Measurements from ENCODE around the gene MDGA2. TPM values are rescaled to one million over a fixed set of nuclear protein-coding genes. Genes with fewer than 3 reads are reported as not detected.

MDGA2 gene
- total RNA-seq (not detected in 2 replicates), polyA plus RNA-seq (not detected in 2 replicates), polyA minus RNA-seq (ENCODE audit: low replicate concordance) (not detected in 2 replicates)
- polyA plus RNA-seq (2012) = not detected in 2 replicates

DNA sequence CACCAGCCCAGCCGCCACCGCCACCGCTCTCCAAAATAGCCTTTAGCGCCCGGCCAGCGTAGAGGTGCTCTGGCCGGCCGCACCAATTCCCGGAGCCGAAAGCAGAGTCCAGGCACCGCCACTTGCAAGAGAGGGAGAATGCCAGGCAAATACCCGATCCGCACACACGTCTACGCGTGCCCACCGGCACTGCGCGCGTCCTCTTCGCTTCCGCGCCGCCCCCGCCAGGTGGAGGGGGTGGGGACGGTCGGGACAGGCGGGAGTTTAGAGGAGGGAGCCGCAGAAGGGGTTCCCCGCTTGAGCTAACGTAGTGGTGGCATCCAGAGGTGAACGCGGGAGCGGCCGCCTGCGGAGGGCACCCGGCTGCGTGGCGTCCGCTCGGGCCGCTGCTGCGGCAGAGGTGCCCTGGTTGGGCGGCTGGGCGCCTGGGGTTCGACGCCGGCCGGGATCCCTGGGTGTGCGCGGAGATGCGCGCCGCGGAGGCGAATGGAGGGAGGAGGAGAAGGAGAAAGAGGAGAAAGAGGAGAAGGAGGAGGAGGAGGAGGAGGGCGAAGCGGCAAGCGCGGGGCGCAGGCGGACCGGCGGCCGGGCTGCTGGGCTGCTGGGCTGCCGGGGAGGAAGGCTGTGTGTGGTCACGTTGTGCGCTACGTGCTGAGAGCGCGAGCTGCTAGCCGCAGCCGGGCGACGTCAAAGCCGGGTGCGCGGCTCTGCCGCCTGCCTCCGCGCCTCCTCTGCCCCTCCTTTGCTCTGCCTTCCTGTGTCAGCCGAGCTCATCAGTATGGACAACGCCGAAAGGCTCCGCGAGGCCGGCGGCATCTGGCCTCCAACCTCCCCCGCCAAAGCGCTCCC lies at the start of gene MDGA2:
TSS of gene MDGA2 (minus strand) at position 140 of the 849 bp plus-strand sequence.
- H3K36me3 ChIP-seq (ENCODE audit: control insufficient read depth, insufficient read depth, low read length) = no peaks in the 10 kb centered on the region
- no peak within 1 kb of the TSS for H2AFZ ChIP-seq (ENCODE audit: low read length)
- peak in 1 of 2 donors; percentile 49 for DNase-seq (ENCODE audit: low read depth in 2 of 2)
- H3K4me3 ChIP-seq (replicated peaks in 1 of 4; ENCODE audit: control extremely low read depth in 1 of 4, insufficient read depth in 1 of 4, low read depth in 3 of 4, low read length in 4 of 4) = no peak within 1 kb of the TSS
- H3K4me1 ChIP-seq (ENCODE audit: control insufficient read depth, extremely low read depth, insufficient read depth, low read length) = no peaks in the 10 kb centered on the region
- H3K27ac ChIP-seq (ENCODE audit: insufficient read depth, low read length) = no peak within 1 kb of the TSS
- H3K79me2 ChIP-seq (ENCODE audit: control insufficient read depth, insufficient read depth, low read length) = no peaks in the 10 kb centered on the region
- no peak within 1 kb of the TSS for H3K4me2 ChIP-seq (ENCODE audit: extremely low read depth, insufficient read depth, low read length)
- H4K20me1 ChIP-seq (ENCODE audit: control insufficient read depth, extremely low read depth, insufficient read depth, low read length) = no peaks in the 10 kb centered on the region
- H3K9me3 ChIP-seq (ENCODE audit: control insufficient read depth, insufficient read depth, low read depth, low read length) = no peaks in the 10 kb centered on the region
- no peak for TF ChIP-seq EZH2 (IDR thresholded peaks at IDR 0.05; ENCODE audit: low read length, missing control alignments)
- TF ChIP-seq, protein P1, sequence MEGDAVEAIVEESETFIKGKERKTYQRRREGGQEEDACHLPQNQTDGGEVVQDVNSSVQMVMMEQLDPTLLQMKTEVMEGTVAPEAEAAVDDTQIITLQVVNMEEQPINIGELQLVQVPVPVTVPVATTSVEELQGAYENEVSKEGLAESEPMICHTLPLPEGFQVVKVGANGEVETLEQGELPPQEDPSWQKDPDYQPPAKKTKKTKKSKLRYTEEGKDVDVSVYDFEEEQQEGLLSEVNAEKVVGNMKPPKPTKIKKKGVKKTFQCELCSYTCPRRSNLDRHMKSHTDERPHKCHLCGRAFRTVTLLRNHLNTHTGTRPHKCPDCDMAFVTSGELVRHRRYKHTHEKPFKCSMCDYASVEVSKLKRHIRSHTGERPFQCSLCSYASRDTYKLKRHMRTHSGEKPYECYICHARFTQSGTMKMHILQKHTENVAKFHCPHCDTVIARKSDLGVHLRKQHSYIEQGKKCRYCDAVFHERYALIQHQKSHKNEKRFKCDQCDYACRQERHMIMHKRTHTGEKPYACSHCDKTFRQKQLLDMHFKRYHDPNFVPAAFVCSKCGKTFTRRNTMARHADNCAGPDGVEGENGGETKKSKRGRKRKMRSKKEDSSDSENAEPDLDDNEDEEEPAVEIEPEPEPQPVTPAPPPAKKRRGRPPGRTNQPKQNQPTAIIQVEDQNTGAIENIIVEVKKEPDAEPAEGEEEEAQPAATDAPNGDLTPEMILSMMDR (conservative IDR thresholded peaks at IDR 0.05 in 1 of 2, IDR thresholded peaks at IDR 0.05 in 1 of 2; ENCODE audit: low read depth in 1 of 2, low read length in 2 of 2) = no peak
- H3K27me3 ChIP-seq (ENCODE audit: control insufficient read depth, insufficient read depth, low read length) = peaks cover 5% of the 10 kb centered on the region
- no peak within 1 kb of the TSS for H3K9ac ChIP-seq (ENCODE audit: insufficient read depth, low read length)

DNA sequence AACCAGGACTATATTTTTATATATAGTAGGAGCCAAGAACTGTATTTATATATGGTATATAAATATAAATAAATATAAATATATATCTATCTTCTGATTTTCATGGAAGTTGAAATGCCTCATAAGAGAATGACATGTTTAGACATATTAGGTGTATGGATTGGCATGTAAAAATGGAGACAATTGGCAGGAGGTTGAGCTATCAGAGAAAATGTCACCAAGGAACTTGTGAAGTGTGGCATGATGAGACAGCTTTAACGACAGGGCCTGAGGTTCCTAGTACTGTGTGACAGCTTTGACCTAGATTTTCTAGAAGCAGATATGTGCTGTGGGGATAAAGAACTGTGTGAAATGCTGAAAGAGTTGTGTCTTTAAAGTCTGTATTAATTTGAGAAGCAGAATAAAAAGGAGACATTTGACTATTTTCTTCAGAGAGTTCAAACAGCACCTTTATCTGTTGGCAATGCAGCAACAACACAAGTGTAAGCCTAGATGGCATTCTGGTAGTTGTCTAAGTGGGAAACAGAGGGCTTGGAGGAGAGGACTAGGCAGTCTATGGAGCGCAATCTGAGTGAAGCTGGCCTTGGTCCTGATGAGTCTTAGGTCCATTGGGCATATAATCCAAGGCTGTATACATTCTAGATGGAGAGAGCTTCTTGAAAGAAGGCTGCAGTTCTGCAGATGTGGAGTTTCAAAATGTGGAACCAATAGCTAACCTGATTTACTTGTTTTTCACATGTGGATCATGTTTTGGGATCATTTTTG lies 47.7 kb upstream of the MDGA2 start:
- no peak overlapping the region for H3K4me3 ChIP-seq (replicated peaks in 1 of 4; ENCODE audit: control extremely low read depth in 1 of 4, insufficient read depth in 1 of 4, low read depth in 3 of 4, low read length in 4 of 4)
- H3K4me2 ChIP-seq (ENCODE audit: extremely low read depth, insufficient read depth, low read length) = no peak overlapping the region
- H3K79me2 ChIP-seq (ENCODE audit: control insufficient read depth, insufficient read depth, low read length) = no peaks in the 10 kb centered on the region
- H3K36me3 ChIP-seq (ENCODE audit: control insufficient read depth, insufficient read depth, low read length) = no peaks in the 10 kb centered on the region
- H3K27me3 ChIP-seq (ENCODE audit: control insufficient read depth, insufficient read depth, low read length) = no peaks in the 10 kb centered on the region
- DNase-seq (ENCODE audit: low read depth in 2 of 2) = no peak
- no peak overlapping the region for H3K9ac ChIP-seq (ENCODE audit: insufficient read depth, low read length)
- no peaks in the 10 kb centered on the region for H4K20me1 ChIP-seq (ENCODE audit: control insufficient read depth, extremely low read depth, insufficient read depth, low read length)
- no peaks in the 10 kb centered on the region for H3K4me1 ChIP-seq (ENCODE audit: control insufficient read depth, extremely low read depth, insufficient read depth, low read length)
- no peaks in the 10 kb centered on the region for H3K9me3 ChIP-seq (ENCODE audit: control insufficient read depth, insufficient read depth, low read depth, low read length)
- H2AFZ ChIP-seq (ENCODE audit: low read length) = no peak overlapping the region
- no peak for TF ChIP-seq EZH2 (IDR thresholded peaks at IDR 0.05; ENCODE audit: low read length, missing control alignments)
- H3K27ac ChIP-seq (ENCODE audit: insufficient read depth, low read length) = no peak overlapping the region

DNA sequence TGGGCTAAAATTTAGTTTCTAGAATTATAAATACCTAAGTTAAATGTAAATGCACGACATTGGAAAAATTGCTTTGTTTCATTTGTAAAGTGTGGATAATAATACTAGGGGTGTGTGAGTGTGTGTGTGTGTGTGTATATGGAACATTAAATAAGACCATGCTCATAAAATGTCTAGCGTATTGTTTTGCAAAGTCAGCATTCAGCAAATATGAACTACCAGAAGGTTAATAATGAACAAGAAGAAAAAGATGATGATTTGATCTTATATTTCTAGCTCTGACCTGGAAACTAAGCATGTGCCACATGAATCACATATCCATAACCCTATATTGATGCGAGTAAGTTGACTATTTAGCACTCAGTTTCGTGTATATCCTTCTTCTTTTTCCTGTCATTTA lies 44.9 kb upstream of the MDGA2 start:
- Histone ChIP-seq H3K4me1 (ENCODE audit: control insufficient read depth, extremely low read depth, insufficient read depth, low read length) (no peaks in the 10 kb centered on the region), H3K79me2 (ENCODE audit: control insufficient read depth, insufficient read depth, low read length) (no peaks in the 10 kb centered on the region), H3K27ac (ENCODE audit: insufficient read depth, low read length) (no peak overlapping the region), H3K9ac (ENCODE audit: insufficient read depth, low read length) (no peak overlapping the region), H2AFZ (ENCODE audit: low read length) (no peak overlapping the region), H3K27me3 (ENCODE audit: control insufficient read depth, insufficient read depth, low read length) (no peaks in the 10 kb centered on the region), H4K20me1 (ENCODE audit: control insufficient read depth, extremely low read depth, insufficient read depth, low read length) (no peaks in the 10 kb centered on the region), H3K4me2 (ENCODE audit: extremely low read depth, insufficient read depth, low read length) (no peak overlapping the region), H3K9me3 (ENCODE audit: control insufficient read depth, insufficient read depth, low read depth, low read length) (no peaks in the 10 kb centered on the region), H3K36me3 (ENCODE audit: control insufficient read depth, insufficient read depth, low read length) (no peaks in the 10 kb centered on the region), H3K4me3 (replicated peaks in 1 of 4; ENCODE audit: control extremely low read depth in 1 of 4, insufficient read depth in 1 of 4, low read depth in 3 of 4, low read length in 4 of 4) (no peak overlapping the region)
- no peak for DNase-seq (ENCODE audit: low read depth in 2 of 2)
- no peak for TF ChIP-seq EZH2 (IDR thresholded peaks at IDR 0.05; ENCODE audit: low read length, missing control alignments)
- TF ChIP-seq, protein P1 (conservative IDR thresholded peaks at IDR 0.05 in 1 of 2, IDR thresholded peaks at IDR 0.05 in 1 of 2; ENCODE audit: low read depth in 1 of 2, low read length in 2 of 2) = no peak
